SH-SY5Y (cell line): ENCODE measurements around the gene LONP2.

Experiments used
- GATA2 ChIP-seq: IDR thresholded peaks from 2 replicates; pipeline ENCODE4 v1.6.1; 2011; ENCODE audit warnings: mild to moderate bottlenecking, low read depth, low read length
- GATA3 ChIP-seq: IDR thresholded peaks from 2 replicates; pipeline ENCODE4 v1.6.1; 2011; ENCODE audit warnings: low read depth, mild to moderate bottlenecking, low read length, moderate library complexity

DNA sequence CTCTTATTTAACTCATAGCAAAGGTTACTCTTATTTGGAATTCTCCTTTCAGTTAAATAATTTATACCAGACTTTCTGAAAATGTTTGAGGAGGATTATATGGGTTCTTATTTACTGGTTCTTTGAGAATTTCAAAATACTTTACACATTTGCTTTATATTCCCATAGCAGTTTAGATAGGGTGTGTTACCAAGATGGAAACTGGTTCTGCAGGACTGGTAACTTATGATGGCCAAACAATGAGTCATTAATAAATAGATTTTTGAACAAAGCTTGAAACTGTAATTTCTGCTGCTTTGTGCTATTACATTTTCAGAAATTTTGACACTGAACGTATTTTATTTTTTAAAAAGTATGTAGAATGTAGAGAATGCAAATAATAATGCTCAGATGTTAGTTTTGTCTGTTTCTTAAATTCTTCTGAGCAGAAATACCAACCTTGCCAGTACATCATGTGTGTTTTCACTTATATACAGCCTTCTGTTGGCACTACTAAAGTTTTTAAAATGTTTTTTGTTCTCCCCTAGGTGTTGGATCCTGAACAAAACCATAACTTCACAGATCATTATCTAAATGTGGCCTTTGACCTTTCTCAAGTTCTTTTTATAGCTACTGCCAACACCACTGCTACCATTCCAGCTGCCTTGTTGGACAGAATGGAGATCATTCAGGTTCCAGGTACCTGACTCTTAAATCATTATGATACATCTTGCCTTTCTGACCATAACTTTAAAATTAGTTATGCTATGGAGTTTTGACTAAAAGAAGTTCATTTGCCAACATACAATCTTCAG, 51.6 kb downstream of the LONP2 start:
- TF ChIP-seq GATA3: no peak
- no peak for TF ChIP-seq GATA2
